Superior temporal gyrus (tissue), 1 donor: ENCODE results near the gene ZBTB6.
"Not testable (repeated sequence)": the region's sequence is repeated elsewhere in the genome, so short reads cannot be mapped to it uniquely, and the experiment has no call there.

Source experiments
- DNase-seq: peaks from one replicate; pipeline ENCODE4 v3.0.0-alpha.2; 2016; ENCODE audit errors: extremely low spot score

Gene ZBTB6

DNA sequence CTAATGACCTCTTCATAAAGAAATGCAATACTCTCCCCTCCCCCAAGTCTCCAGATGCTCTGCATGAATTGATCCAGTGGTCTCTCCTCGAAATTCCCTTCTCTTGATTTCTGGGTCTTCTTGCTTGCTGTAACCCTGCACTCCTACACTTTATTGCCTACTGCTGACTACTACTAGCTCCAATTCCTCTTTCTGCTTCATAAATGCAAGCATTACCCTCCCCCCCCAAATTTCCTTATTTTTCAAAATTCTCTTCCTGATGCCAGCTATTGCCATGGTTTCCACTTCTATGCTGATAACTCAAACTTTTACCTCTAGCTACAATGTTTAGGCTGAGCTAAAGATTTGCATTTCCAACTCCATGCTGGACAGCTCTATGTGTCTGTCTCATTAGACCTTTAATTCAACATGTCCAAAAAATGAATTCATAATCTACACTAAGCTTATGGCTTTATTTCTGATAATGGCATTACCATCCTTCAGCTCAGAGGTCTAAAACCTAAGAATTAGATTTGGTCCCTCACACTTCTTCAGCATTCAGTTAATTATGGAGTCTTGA is 16.8 kb upstream of the ZBTB6 start:
- no peak for DNase-seq

DNA sequence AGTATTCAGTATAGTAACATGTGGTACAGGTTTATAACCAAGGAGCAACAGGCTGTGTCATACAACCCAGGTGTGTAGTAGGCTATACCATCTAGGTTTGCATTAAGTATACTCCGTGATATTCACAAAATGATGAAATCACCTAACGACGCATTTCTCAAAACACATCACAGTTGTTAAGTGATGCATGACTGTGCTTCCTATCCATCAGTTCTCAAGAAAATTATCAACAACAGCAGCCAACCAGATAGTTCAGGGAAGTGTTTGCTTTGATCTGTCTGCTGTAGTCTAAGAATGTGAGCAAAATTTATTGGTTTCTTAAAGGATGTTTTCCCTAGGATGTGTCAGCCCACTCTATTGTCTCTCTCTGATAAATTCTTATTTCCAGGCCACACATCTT is 10.8 kb upstream of the ZBTB6 start:
- no peak for DNase-seq

DNA sequence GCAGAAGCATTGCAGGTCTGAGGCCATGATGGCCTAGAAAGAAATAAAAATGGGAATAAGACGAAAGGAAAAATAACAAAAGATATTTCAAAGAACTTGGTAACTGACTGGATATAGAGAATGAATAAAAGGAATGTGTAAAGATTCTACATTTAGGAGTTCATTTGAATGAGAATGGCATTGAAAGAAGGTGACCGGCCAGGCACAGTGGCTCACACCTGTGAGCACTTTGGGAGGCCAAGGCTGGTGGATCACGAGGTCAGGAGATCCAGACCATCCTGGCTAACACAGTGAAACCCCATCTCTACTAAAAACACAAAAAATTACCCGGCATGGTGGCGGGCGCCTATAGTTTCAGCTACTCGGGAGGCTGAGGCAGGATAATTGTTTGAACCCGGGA is 9.6 kb upstream of the ZBTB6 start:
- no peak for DNase-seq

DNA sequence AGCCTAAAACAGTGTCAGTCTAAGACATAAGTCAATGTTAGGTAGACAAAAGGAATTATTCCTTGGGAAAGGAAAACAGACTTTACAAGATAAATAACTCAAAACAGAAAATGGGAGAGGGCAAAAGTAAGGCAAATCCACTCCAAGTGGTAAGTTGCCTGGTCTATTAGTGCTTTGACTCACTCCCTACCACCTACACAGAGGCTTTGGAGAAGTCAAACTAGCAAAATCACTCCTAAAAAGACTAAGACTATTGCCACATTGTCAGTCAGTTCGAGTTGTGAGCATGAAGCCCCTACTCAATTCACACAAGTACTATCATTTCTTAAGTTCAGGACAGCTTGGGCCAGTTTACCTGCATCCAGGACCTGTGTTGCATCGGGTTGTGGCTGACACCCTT is 5.2 kb upstream of the ZBTB6 start:
- DNase-seq: no peak

DNA sequence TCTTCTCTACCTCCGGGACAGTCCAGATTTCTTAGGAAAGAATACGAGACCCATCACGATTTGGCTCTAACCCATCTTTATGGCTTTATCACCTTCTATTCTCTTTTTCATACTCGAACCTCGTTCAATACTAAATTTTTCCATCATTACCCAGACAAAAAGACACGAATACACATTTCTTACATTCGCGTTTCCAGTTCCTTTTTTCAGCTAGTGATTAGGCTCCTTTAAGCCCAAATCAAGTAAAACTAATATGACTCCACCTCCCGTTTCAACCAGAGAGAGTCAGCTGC is 506 bp downstream of the ZBTB6 start:
- DNase-seq: no peak

DNA sequence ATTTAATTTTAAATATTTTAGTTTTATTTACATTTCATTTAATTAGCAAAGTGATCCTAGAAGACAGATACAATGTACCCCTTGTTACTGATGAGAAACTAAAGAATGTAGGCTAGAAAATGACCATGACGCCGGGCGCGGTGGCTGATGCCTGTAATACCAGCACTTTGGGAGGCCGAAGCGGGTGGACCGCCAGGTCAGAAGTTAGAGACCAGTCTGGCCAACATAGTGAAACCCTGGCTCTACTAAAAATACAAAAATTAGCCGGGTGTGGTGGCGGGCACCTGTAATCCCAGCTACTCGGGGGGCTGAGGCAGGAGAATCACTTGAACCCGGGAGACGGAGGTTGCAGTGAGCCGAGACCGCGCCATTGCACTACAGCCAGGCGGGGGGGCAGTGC is 7.0 kb downstream of the ZBTB6 start:
- not testable (repeated sequence) for DNase-seq

DNA sequence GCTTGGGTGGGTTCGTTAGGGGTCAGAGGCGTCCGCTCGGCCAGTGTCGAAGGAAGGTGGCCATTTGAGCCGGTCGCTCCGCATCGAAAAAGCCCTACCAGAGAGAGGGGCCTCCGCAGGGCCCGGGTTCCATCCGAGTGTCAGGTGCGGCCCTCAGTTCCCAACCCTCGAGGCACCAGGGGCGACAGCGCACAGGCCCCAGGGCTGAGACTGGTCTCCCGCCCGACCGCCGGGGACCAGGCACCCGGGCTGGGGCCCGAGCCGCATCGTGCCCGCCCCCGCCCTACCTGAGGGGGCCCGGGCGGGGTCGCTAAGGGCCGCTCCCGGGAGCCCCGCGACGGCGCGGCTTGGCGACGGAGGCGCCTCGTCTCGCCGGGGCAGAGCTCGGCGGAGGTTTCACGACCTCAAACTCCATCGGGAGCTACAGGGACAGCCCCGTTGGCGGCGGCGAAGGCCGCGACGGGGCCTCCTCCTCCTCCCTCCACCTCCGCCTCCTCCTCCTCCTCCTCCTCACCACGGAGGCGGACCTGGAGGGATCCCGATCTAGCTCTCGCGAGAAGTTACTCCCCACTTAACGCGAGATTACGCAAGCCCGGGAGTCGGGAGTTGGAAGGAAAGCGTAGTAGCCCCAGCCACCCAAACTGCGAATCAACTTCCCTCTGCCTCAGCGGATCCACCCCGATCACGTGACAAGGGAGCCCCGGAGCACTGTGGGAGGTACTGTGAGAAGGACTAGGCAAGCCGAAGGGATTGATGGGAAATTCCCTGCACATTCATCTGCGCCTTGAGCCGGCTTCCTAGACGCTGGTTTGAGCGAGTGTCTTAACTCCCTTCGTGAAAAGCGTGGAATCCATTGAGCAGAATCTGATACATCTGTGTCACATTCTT is 8.1 kb downstream of the ZBTB6 start, which contains the start of gene RC3H2:
RC3H2 (minus strand) TSS at position 537 of the 888 bp plus-strand sequence. CDS start 7,850 bp downstream, outside the sequence.
- DNase-seq: peak; percentile 100

DNA sequence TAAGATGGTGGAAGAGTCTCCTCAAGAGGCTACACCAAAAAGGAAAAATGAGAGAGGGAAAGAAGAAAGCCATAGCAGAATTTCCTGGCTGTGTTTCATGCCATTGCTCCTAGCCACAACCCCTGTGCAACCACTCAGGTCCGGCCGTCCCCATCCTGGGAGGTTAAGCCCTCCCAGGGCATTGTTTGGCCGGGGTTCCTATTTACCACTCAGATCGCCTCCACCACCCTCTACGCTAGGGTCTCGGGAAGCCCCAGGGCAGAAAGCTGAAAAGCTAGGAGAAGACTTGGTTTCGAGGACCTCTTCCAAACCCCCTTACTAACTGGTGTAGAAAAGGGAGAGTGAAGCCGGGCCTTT is 8.7 kb downstream of the ZBTB6 start:
- peak; percentile 42 for DNase-seq

DNA sequence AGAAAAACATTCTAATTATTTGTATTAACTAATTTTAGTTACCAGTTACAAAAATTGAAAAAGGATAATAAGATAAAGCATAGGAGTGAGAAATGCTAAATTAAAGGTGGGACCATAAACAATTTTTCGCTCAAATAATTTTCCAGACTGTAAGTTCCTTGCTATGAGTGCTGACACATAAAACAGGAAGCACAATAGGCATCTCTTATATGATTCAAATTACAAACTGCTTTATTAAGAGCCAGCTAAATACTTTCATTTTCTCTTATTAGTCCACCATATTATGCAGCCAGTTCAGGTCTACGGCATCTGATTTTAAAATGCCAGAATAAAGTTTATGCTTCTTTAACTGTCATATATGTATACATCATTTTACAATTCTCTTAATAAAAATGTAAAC is 12.3 kb downstream of the ZBTB6 start:
- DNase-seq: no peak

DNA sequence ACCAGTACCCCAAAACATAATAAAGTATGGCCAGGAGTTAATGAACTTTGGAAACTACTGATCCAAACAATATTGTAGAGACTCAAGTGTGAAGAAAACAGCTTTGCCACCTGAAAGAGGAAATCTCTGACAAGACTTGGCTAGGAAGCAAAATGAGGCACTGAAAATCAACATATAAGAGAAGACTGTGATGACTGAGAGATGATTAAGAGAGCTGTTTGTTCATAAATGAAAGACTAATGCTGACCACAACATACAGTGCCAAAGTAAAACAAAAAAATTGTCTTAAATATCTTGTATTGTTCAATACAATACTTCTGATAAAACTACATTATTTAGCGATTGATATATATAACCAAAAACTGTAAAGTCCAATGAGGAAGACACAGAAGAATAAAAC is 15.2 kb downstream of the ZBTB6 start:
- no peak for DNase-seq

DNA sequence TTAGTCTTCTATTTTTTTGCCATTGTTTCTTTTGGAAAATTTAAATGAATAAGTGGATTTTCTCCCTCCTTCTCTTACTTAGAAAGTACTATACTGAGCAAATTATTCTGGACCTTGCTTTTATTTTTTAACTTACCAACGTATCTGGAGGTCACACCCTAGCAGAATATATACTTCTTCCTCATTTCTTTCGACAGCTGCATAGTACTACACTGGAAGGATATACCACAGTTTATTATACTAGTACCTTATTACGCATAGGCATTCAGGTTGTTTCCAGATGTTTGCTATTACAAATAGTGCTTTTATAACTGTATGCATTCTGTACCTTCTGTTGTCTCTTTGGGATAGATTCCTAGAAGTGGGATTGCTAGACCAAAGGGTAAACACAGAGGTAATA is 24.6 kb downstream of the ZBTB6 start:
- DNase-seq: no peak

DNA sequence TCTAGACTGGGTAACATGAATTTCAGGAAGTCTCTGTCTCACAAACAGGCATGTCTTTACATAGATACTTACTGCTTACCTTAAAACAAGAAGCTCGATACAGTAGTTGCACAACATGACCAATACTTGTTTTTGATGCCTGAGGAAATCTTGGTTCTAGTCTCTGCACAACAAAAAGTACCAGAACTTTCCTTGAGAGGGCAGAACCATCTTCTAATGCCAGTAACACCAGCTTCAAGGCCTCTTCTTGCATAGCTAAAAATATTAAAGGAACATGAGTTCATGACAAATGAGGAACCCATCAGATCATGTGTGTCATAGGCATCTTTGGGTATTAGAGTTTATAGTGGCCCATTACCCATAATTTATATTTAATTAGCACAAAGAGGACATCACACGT is 30.0 kb downstream of the ZBTB6 start:
- no peak for DNase-seq

DNA sequence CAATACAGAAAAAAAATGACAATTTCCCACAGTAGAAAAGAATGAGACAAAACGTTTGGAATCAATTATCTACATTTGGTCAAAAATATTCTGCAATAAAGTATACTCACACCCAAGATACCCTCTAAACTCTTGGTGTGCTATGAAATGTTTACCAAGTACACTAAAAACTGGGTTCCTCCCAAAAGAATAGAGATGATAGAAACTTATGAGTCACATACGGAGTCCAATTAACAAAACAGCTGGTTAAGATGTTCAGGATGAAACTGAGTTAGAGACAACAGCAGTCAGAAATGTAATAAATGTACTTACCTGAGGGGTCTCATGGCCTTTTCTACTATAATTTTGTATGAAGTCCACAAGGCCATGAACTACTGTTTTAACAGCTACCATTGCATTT is 33.7 kb downstream of the ZBTB6 start:
- no peak for DNase-seq

DNA sequence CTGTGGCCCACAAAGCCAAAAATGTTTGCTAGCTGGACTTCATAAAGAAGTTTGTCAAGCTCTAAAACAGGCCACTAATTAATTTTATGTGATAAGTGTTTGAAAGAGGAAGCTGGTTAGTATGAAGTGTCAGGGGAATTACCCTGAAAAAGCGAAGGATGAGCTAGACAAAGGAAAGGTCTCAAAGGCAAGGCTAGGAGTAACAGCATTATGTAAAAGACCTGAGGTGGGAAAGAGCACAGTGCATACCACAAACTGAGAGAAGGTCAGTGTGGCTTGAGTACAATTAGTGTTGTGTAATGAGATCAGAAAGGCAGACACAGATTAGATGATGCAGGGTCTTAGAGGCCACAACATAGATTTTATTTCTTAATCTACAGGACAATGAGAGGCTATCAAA is 37.6 kb downstream of the ZBTB6 start:
- no peak for DNase-seq

DNA sequence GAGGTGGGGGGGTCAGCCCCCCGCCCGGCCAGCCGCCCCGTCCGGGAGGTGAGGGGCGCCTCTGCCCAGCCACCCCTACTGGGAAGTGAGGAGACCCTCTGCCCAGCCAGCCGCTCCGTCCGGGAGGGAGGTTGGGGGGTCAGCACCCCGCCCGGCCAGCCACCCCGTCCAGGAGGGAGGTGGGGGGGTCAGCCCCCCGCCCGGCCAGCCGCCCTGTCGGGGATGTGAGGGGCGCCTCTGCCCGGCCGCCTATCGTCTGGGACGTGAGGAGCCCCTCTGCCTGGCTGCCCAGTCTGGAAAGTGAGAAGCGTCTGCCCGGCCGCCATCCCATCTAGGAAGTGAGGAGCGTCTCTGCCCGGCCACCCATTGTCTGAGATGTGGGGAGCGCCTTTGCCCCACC is 45.8 kb downstream of the ZBTB6 start:
- DNase-seq: not testable (repeated sequence)

DNA sequence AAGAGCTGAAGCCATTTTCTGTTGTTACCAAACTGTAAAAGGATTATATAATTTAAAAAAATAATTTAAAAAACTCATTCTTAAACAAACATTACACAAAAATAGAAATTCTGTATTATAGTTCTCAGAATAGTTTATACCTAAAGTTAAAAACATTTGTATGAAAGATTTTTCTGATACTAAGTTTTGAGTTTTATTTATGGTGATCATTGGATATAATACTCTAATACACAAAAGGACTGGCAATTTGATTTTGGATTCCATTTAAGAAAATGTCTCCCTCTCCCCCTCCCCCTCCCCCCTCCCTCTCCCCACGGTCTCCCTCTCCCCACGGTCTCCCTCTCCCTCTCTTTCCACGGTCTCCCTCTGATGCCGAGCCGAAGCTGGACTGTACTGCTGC is 47.0 kb downstream of the ZBTB6 start:
- DNase-seq: no peak

DNA sequence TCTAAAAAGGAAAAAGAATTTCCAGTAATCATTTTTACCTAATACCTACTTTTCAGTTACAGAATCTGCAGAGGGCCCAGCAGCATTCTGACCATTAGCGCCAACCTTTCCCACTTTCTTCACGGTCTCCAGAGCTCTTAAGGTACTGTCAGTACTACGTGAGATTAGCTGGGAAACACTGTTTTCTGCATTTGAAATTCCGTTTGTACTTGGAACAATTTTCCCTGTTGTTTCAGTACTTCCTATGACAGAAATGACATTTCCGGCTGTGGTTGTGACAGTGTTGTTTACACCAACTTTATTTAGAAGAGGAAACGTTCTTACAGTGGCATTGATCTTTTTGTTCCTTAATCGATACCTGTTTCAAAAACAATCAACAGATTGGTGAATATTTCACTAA is 47.8 kb downstream of the ZBTB6 start:
- no peak for DNase-seq

DNA sequence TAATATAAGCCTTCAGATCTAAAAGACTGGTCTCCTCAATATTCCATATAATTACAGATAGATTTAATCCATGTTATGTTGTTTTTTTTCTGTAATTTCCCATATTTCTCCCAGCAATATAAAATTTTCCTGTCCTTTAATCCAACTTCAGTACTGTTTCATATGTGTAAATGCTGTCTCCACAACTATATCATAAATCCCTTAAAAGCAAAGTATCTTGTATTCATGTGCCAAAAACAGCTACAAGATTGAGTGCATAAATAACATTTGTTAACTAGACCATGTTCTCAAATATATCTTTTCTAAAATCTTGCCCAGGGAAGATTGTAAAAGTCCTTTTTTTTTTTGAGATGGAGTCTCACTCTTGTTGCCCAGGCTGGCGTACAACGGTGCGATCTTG is 49.7 kb downstream of the ZBTB6 start:
- no peak for DNase-seq

DNA sequence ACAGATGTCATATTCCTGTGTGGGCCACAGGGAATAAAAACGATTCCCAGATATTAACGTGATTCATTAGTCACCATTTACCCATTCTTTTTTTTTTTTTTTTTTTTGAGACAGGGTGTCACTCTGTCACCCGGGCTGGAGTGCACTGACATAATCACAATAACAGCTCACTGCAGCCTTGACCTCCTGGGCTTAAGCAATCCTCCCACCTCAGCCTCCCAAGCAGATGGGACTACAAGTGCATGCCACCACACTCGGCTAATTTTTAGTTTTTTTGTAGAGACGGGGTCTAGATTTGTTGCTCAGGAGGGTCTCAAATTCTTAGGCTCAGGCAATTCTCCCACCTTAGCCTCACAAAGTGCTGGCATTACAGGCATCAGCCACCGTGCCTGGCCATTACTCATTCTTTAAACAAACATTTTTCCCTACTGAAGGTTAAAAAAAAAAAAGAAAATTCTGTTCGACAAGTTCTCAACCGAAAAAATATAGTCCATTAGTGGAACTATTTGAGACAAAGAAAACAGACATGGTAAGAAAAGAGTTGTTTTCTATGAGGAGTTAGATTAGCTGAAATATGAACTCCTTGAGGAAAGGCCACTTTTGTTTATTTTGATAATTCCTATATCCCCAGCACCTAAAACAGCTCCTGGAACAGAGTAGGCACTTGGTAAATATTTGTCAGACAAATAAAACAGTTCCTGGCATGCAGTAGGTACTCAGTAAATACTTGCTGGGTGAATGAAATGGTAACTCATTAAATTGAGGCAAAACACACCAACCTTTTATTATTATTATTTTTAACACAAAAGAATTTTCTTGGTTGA is 52.6 kb downstream of the ZBTB6 start:
- no peak for DNase-seq
